ENCODE results near the gene WWOX.

WWOX gene

GRCh38 chr16:78956859-78957258, 857.4 kb downstream of the WWOX start:
- TF ChIP-seq CTCF (IDR thresholded peaks at IDR 0.05; ENCODE audit: low read depth, low read length), result no peak
- no peak for DNase-seq (ENCODE audit: extremely low read depth, low read depth)

GRCh38 chr16:78957317-78958100, 858.1 kb downstream of the WWOX start:
- no peak for TF ChIP-seq CTCF (IDR thresholded peaks at IDR 0.05; ENCODE audit: low read depth, low read length)

GRCh38 chr16:78961464-78961863, 862.0 kb downstream of the WWOX start:
- TF ChIP-seq CTCF (IDR thresholded peaks at IDR 0.05; ENCODE audit: low read depth, low read length), result no peak
- DNase-seq (ENCODE audit: extremely low read depth, low read depth), result no peak

More at GRCh38 chr16:78957317-78958100, 858.1 kb downstream of the WWOX start:
- no peak for DNase-seq (ENCODE audit: extremely low read depth, low read depth)

- TF ChIP-seq CTCF (IDR thresholded peaks at IDR 0.05; ENCODE audit: low read depth, low read length), result no peak
- DNase-seq (ENCODE audit: extremely low read depth, low read depth), result no peak
Observed at GRCh38 chr16:78962457-78962929, 863.0 kb downstream of the WWOX start.

- no peak for DNase-seq (ENCODE audit: extremely low read depth, low read depth)
- TF ChIP-seq CTCF (IDR thresholded peaks at IDR 0.05; ENCODE audit: low read depth, low read length), result no peak
Observed at GRCh38 chr16:78967948-78968347, 868.5 kb downstream of the WWOX start.

GRCh38 chr16:78969721-78970120, 870.3 kb downstream of the WWOX start:
- TF ChIP-seq CTCF (IDR thresholded peaks at IDR 0.05; ENCODE audit: low read depth, low read length), result no peak
- no peak for DNase-seq (ENCODE audit: extremely low read depth, low read depth)

GRCh38 chr16:78970650-78971049, 871.2 kb downstream of the WWOX start:
- TF ChIP-seq CTCF (IDR thresholded peaks at IDR 0.05; ENCODE audit: low read depth, low read length), result no peak

More at GRCh38 chr16:78970650-78971049, 871.2 kb downstream of the WWOX start:
- no peak for DNase-seq (ENCODE audit: extremely low read depth, low read depth)
